HFF-Myc (cell line): ENCODE data around the gene STAG1.
"Not testable (repeated sequence)": the region's sequence is repeated elsewhere in the genome, so short reads cannot be mapped to it uniquely, and the experiment has no call there.

Source experiments
- DNase-seq: peaks from one replicate; pipeline ENCODE4 v3.0.0-alpha.2; 2011; ENCODE audit warnings: low read depth; ENCODE audit errors: extremely low read depth
- H3K4me3 ChIP-seq: replicated peaks from 2 replicates; pipeline ENCODE4 v1.5.1; 2011; ENCODE audit warnings: low read depth, mild to moderate bottlenecking, control low read depth, low read length
- CTCF ChIP-seq: IDR thresholded peaks from 2 replicates; pipeline ENCODE4 v1.5.1; 2012; ENCODE audit warnings: mild to moderate bottlenecking, low read depth, low read length, control low read depth; ENCODE audit errors: missing control alignments

The STAG1 gene

GRCh38 chr3:136753326-136753939 is 1.3 kb upstream of the STAG1 start:
- TF ChIP-seq CTCF, result no peak
- DNase-seq, result no peak

GRCh38 chr3:136752422-136753325 is 496 bp upstream of the STAG1 start:
- TF ChIP-seq CTCF, result no peak
- peak; percentile 87 for DNase-seq
- H3K4me3 ChIP-seq, result peak overlapping the region; percentile 76

More at GRCh38 chr3:136753326-136753939, 1.3 kb upstream of the STAG1 start:
- H3K4me3 ChIP-seq, result peak overlapping the region; percentile 76

GRCh38 chr3:136751316-136752171 is 634 bp downstream of the STAG1 start:
- H3K4me3 ChIP-seq, result peak overlapping the region; percentile 76
- no peak for TF ChIP-seq CTCF
- peak; percentile 39 for DNase-seq

- TF ChIP-seq CTCF, result no peak
These were observed 1.3 kb downstream of the STAG1 start for GRCh38 chr3:136750897-136751315.

GRCh38 chr3:136750209-136750896 is 1.8 kb downstream of the STAG1 start:
- no peak for DNase-seq
- H3K4me3 ChIP-seq, result peak overlapping the region; percentile 76
- no peak for TF ChIP-seq CTCF

More at GRCh38 chr3:136750897-136751315, 1.3 kb downstream of the STAG1 start:
- H3K4me3 ChIP-seq, result peak overlapping the region; percentile 76
- no peak for DNase-seq

GRCh38 chr3:136749602-136750001 is 2.6 kb downstream of the STAG1 start:
- DNase-seq, result not testable (repeated sequence)
- peak overlapping the region; percentile 76 for H3K4me3 ChIP-seq
